Heart left ventricle (tissue), 16 donors: ENCODE results near the gene RAI1. TPM values are rescaled to one million over a fixed set of nuclear protein-coding genes. Genes with fewer than 3 reads are reported as not detected.

ENCODE experiments used
- ATAC-seq, 4 donors: fragments of 200-7000 bp; cut with Tn5 transposase; one replicate each; pipeline ENCODE4 v1.9.1; 2020 to 2022; ENCODE audit warnings: moderate library complexity in 4 of 4, mild to moderate bottlenecking in 3 of 4, moderate number of reproducible peaks in 1 of 4
- DNase-seq, 5 donors: peaks; one replicate each; pipeline ENCODE4 v3.0.0-alpha.2; 2020
- H3K27ac ChIP-seq, 12 donors: fragments of 200-600 bp; sonication (generic) in 4 of 12; one replicate each; pipeline versions ENCODE4 v1.5.0 to v1.8.0; 2016 to 2022; ENCODE audit warnings: mild to moderate bottlenecking in 2 of 12
- H3K27me3 ChIP-seq, 9 donors: fragments of 200-600 bp; sonication (generic) in 2 of 9; one replicate each; pipeline versions ENCODE4 v1.5.1 to v1.8.0; 2016 to 2022; ENCODE audit warnings: mild to moderate bottlenecking in 3 of 9
- H3K36me3 ChIP-seq, 9 donors: fragments of 200-600 bp; sonication (generic) in 2 of 9; one replicate each; pipeline versions ENCODE4 v1.5.0 to v1.8.0; 2018 to 2022; ENCODE audit warnings: mild to moderate bottlenecking in 2 of 9
- H3K4me1 ChIP-seq, 12 donors: fragments of 200-600 bp; sonication (generic) in 4 of 12; one replicate each; pipeline versions ENCODE4 v1.5.0 to v1.8.0; 2016 to 2022; ENCODE audit warnings: mild to moderate bottlenecking in 3 of 12
- H3K4me3 ChIP-seq, 12 donors: fragments of 200-600 bp; sonication (generic) in 4 of 12; one replicate each; pipeline versions ENCODE4 v1.5.0 to v1.8.0; 2017 to 2022; ENCODE audit warnings: mild to moderate bottlenecking in 9 of 12, moderate library complexity in 4 of 12
- H3K9me3 ChIP-seq, 12 donors: fragments of 200-600 bp; sonication (generic) in 4 of 12; one replicate each; pipeline versions ENCODE4 v1.5.0 to v1.8.0; 2016 to 2022; ENCODE audit warnings: mild to moderate bottlenecking in 1 of 12
- POLR2A ChIP-seq, 2 donors: fragments of 450-650 bp; IDR thresholded peaks; one replicate each; pipeline ENCODE4 v1.6.1; 2017; ENCODE audit warnings: antibody characterized with exemption in 2 of 2, mild to moderate bottlenecking in 2 of 2, moderate library complexity in 2 of 2
- WGBS, 4 donors: extraction: QIAGEN DNeasy Blood & Tissue Kit in 2 of 4; methylation state at CpG; one replicate each; pipeline versions ENCODE4 v1.1.5 to v1.1.7; 2013 to 2018; 5-methylcytosine and 5-hydroxymethylcytosine counted together
- intact Hi-C, 10 donors: fragments of 100-400 bp; cut with DNase I; formaldehyde crosslinking; loops; one replicate each; pipeline versions ENCODE4 v1.11.1 to v1.14.2; 2022
- polyA plus RNA-seq, 2 donors: library from polyadenylated mRNA; stranded (reverse); fragments of 200-250 nt; gene quantifications; one replicate each; pipeline ENCODE4 v1.2.3, GENCODE V29; 2013
- total RNA-seq, 9 donors: library from RNA; depleted of rRNA in 2 of 9; stranded (reverse); fragments of >200 nt in 2 of 9; fragmentation: NEBNext Ultra II Directional in 3 of 9; extraction: Animal tissue kit (Norgen Biotek cat#: 25700) in 3 of 9; gene quantifications; one replicate each; pipeline versions ENCODE4 v1.1.0 to v1.2.4, GENCODE V29; 2016 to 2023
- TF ChIP-seq, protein P1 (sequence below), 12 donors: fragments of 200-600 bp; sonication (generic) in 4 of 12; IDR thresholded peaks; one replicate each; pipeline versions ENCODE4 v1.5.0 to v1.8.0; 2018 to 2022; ENCODE audit warnings: antibody characterized with exemption in 12 of 12, mild to moderate bottlenecking in 5 of 12
- donor health status: ischemic (EF 13 %, LVEDD 7.1; RV severe dilation, severe dysfunction).
- donor health status: healthy with polysubstance abuse.
- donor health status: DM: no; HTN: yes; CAD: no.
- donor health status: DM: no; HTN: no; CAD: no.
- donor health status: ischemic (EF 25% LVEDD 6.9; RV normal size, moderate dysfunction).
- donor health status: ischemic (EF 25% LVEDD 5.7; RV mildly dilated, moderate dysfunction).
- donor health status: healthy.
- donor health status: DM: yes; HTN: yes; CAD: no.
- donor health status: ischemic (EF 35%, LVEDD 5.7; RV mildly dilated, moderate dysfunction).
- donor health status: nonischemic (EF 11% LVEDD 7.7; RV severe dilation, severe dysfunction).
- donor health status: DM: yes; HTN: yes; CAD: no.
- donor health status: PGD.
- donor health status: ischemic (EF 29% LVEDD 5.4; RV normal size, mild dysfunction).
- donor health status: nonischemic (EF 23%, LVEDD 6.1; RV moderate dilation, normal function).

RAI1 gene
- total and polyA plus RNA-seq, 11 donors, result 15.1 to 37.2 (median 20.8) TPM

DNA sequence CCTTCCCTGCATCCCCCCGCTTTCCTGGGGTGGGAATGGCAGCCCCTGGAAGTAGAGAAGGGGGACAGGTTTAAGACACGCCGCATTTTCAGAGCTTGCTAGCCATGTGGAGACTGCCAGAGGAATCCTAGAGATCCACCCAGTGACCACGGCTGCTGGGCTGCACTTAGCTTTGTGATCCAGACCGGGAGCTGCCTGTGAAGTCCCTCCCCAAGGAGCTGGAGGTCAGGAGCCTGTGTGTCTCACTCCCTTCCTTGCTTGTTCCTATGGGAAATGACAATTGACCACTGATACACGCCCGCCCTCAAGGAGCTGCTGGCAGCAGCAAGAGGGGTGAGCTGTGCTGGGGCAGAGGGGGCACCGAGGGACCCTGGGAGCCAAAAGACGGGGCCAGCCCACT is 81.9 kb downstream of the RAI1 start:
- 59 to 69% (median 65%) methylated on average over 8 to 9 of the region's 9 CpGs for WGBS, 4 donors
- no peak overlapping the region for H3K27ac ChIP-seq
- H3K4me3 ChIP-seq, result no peak overlapping the region
- intact Hi-C loops, result no loop called here
- H3K9me3 ChIP-seq, result no peaks in the 10 kb centered on the region
- H3K36me3 ChIP-seq, result peaks cover 0 to 6% (median 0%) of the 10 kb centered on the region in 9 donors
- H3K27me3 ChIP-seq, result no peaks in the 10 kb centered on the region
- ATAC-seq (peak in 1 of 4 donors; percentile 12), DNase-seq (peak in 1 of 5 donors; percentile 53)
- H3K4me1 ChIP-seq, result peaks cover 0 to 75% (median 30%) of the 10 kb centered on the region in 12 donors
- TF ChIP-seq, protein P1, sequence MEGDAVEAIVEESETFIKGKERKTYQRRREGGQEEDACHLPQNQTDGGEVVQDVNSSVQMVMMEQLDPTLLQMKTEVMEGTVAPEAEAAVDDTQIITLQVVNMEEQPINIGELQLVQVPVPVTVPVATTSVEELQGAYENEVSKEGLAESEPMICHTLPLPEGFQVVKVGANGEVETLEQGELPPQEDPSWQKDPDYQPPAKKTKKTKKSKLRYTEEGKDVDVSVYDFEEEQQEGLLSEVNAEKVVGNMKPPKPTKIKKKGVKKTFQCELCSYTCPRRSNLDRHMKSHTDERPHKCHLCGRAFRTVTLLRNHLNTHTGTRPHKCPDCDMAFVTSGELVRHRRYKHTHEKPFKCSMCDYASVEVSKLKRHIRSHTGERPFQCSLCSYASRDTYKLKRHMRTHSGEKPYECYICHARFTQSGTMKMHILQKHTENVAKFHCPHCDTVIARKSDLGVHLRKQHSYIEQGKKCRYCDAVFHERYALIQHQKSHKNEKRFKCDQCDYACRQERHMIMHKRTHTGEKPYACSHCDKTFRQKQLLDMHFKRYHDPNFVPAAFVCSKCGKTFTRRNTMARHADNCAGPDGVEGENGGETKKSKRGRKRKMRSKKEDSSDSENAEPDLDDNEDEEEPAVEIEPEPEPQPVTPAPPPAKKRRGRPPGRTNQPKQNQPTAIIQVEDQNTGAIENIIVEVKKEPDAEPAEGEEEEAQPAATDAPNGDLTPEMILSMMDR (IDR thresholded peaks at IDR 0.05), result no peak
- TF ChIP-seq POLR2A (IDR thresholded peaks at IDR 0.05), result no peak

DNA sequence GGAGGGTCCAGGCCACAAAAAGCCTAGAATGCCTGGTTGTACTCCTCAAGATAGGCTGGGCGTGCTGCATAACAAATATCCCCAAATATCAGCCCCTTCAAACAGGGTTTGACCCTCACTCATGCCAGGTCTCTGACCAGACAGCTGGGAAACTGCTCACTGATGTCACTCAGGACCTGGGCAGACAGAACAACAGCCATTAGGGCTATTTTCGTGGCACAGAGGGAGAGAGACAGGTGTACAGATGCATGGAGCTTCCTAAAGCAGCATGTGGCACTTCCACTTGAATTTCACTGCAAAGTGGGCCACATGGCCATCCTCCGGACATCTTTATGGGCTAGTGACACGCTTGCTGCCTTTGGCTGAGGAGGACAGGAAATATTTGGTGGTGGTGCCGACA is 82.5 kb downstream of the RAI1 start:
- no peaks in the 10 kb centered on the region for H3K27me3 ChIP-seq
- no peaks in the 10 kb centered on the region for H3K9me3 ChIP-seq
- H3K4me3 ChIP-seq, result no peak overlapping the region
- no peak for DNase-seq
- no peak overlapping the region for H3K27ac ChIP-seq
- peaks cover 0 to 6% (median 0%) of the 10 kb centered on the region in 9 donors for H3K36me3 ChIP-seq
- intact Hi-C loops, result no loop called here
- 82 to 96% (median 86%) methylated on average over 5 of the region's 5 CpGs for WGBS, 4 donors
- TF ChIP-seq POLR2A (IDR thresholded peaks at IDR 0.05), result no peak
- peaks cover 0 to 77% (median 36%) of the 10 kb centered on the region in 12 donors for H3K4me1 ChIP-seq
- ATAC-seq, result no peak

DNA sequence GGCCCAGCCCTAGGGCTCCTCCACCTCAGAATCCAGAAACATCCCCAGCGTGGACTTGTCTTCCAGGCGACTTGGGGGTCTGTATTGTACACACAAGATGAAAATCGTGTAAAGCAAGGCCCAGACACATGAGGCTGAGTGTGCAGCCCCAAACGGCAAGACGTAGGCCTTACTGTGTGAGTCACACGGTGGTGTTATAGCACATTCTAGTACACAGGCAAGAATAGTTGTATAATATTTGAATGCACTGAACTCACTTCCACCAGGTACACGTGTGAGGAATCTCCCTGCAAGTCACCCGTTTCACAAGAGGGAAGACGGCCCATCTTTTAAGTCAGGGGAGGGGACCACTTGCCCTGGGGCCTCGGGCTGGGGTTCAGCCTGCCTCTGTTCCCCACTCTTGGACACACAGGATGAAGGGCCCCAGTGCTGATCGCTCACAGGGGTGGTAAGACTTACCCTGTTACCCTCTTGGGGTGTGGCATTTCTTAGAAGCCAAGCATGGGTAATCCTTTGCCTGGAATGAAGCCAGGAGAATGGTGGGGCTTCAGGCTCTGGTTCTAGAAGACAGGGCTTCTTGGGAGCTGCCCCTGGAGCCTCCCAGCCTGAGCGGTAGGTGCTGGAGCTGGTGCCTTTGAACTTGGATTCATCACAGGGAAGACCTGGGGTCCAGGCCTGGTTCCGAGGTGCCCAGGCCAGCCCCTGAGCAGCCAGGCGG is 84.3 kb downstream of the RAI1 start:
- Histone ChIP-seq H3K36me3 (peaks cover 0 to 6% (median 0%) of the 10 kb centered on the region in 9 donors), H3K4me3 (no peak overlapping the region), H3K27ac (no peak overlapping the region), H3K9me3 (no peaks in the 10 kb centered on the region), H3K4me1 (peaks cover 11 to 77% (median 49%) of the 10 kb centered on the region in 12 donors), H3K27me3 (no peaks in the 10 kb centered on the region)
- DNase-seq, result no peak
- intact Hi-C loops, result no loop called here
- no peak for ATAC-seq
- WGBS, 4 donors, result 82 to 93% (median 88%) methylated on average over 9 to 14 of the region's 14 CpGs
- TF ChIP-seq POLR2A (IDR thresholded peaks at IDR 0.05), result no peak
- TF ChIP-seq, protein P1 (IDR thresholded peaks at IDR 0.05), result no peak

DNA sequence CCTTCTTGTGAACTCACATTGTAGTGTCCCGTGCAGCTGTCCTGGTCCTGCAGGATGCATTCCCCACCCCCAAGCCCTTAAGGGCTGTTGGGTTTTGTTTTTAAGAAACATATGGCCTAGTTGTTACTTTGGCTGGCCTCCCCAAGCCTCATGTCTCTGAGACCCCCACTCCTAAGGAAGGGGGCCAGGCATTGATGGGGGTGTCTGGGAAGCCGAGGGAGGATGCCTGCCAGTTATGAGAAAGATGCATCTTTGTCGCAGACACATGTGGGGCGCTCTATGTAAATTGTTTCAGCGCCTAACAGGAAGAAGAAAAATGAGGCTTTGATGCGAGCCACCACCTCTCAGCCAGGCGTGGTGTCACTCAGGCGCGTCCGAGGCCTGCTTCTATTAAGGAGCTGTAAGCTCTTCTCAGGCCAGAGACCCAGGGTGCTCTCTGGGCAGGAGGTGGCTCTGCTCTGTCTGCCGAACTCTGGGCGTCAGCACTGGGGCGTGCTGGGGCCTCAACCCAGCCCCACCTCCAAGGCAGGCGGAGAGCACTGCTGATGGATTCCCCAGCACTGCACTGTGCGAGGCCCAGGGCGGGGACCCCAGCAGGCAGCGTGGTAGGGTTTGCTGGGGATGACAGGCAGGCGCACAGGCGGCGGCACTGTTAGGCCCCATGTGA is 85.0 kb downstream of the RAI1 start:
- peak overlapping the region in 1 of 12 donors; percentile 38 for H3K27ac ChIP-seq
- intact Hi-C loops, result no loop called here

More for the DNA sequence above, 85.0 kb downstream of the RAI1 start:
- H3K36me3 ChIP-seq, result peaks cover 0 to 6% (median 0%) of the 10 kb centered on the region in 9 donors
- ATAC-seq (no peak), DNase-seq (peak in 1 of 5 donors; percentile 42)
- TF ChIP-seq, protein P1 (IDR thresholded peaks at IDR 0.05), result no peak
- no peak for TF ChIP-seq POLR2A (IDR thresholded peaks at IDR 0.05)
- no peak overlapping the region for H3K4me3 ChIP-seq
- WGBS, 4 donors, result 76 to 81% (median 79%) methylated on average over 18 to 20 of the region's 20 CpGs
- no peaks in the 10 kb centered on the region for H3K27me3 ChIP-seq
- peaks cover 11 to 75% (median 54%) of the 10 kb centered on the region in 12 donors for H3K4me1 ChIP-seq
- H3K9me3 ChIP-seq, result no peaks in the 10 kb centered on the region
